B cell (primary cell): Measurements from ENCODE around the gene PNPLA6. TPM values are rescaled to one million over a fixed set of nuclear protein-coding genes. Genes with fewer than 3 reads are reported as not detected.

Experiments
- ATAC-seq: fragments of 200-7000 bp; cut with Tn5 transposase; one replicate; pipeline ENCODE4 v1.10.0; 2021; ENCODE audit warnings: low read depth, mild to moderate bottlenecking, moderate number of reproducible peaks, moderate library complexity
- CTCF ChIA-PET: fragments of 350-600 bp; sonication (Branson Sonifier 250); formaldehyde crosslinking; loops from one replicate; lab custom pipeline; 2021; ENCODE audit warnings: antibody characterized with exemption, inconsistent platforms; lab: Charles Lee
- POLR2A ChIA-PET: fragments of 350-600 bp; sonication (Branson Sonifier 250); formaldehyde crosslinking; loops from one replicate; lab custom pipeline; 2021; ENCODE audit warnings: antibody characterized with exemption; lab: Charles Lee
- DNase-seq: peaks from one replicate; pipeline ENCODE4 v3.0.0; 2013
- H2AFZ ChIP-seq: 2 replicates; pipeline ENCODE4 v1.6.1; 2012; ENCODE audit warnings: mild to moderate bottlenecking, low read depth, low read length; ENCODE audit not compliant: insufficient read depth, poor library complexity, severe bottlenecking
- H3K27ac ChIP-seq, 2 donors: 1 replicate in 1 of 2; 2 replicates in 1 of 2; pipeline ENCODE4 v1.5.1; 2012 to 2013; ENCODE audit warnings: low read length in 2 of 2, mild to moderate bottlenecking in 2 of 2, moderate library complexity in 1 of 2
- H3K27me3 ChIP-seq, 4 experiments: fragments of 200-600 bp in 1 of 4; sonication (generic) in 1 of 4; replicated peaks in 1 of 4; 1 replicate in 2 of 4; 2 replicates in 2 of 4; pipeline versions ENCODE4 v1.6.1 to v1.7.0; 2013 to 2016; ENCODE audit warnings: low read length in 3 of 4, mild to moderate bottlenecking in 2 of 4, mixed read lengths in 1 of 4, moderate library complexity in 1 of 4; ENCODE audit not compliant: insufficient read depth in 4 of 4, control insufficient read depth in 3 of 4; ENCODE audit errors: control extremely low read depth in 1 of 4
- H3K36me3 ChIP-seq, 2 experiments: replicated peaks in 1 of 2; 1 replicate in 1 of 2; 2 replicates in 1 of 2; pipeline versions ENCODE4 v1.6.1 to v1.7.1; 2013; ENCODE audit warnings: low read length in 1 of 2; ENCODE audit not compliant: insufficient read depth in 2 of 2, control insufficient read depth in 1 of 2; ENCODE audit errors: control extremely low read depth in 1 of 2, extremely low read depth in 1 of 2
- H3K4me1 ChIP-seq, 2 donors: fragments of 200-600 bp in 1 of 2; sonication (generic) in 1 of 2; 1 replicate in 1 of 2; 2 replicates in 1 of 2; pipeline versions ENCODE4 v1.5.1 to v1.6.1; 2013 to 2017; ENCODE audit warnings: low read length in 2 of 2; ENCODE audit not compliant: control insufficient read depth in 2 of 2, insufficient read depth in 2 of 2
- H3K4me2 ChIP-seq: replicated peaks from 2 replicates; pipeline ENCODE3; 2012; ENCODE audit warnings: mild to moderate bottlenecking, low read depth, low read length; ENCODE audit not compliant: poor library complexity, severe bottlenecking
- H3K4me3 ChIP-seq, 5 experiments: fragments of 200-600 bp in 1 of 5; sonication (generic) in 1 of 5; 1 replicate in 3 of 5; 2 replicates in 2 of 5; pipeline versions ENCODE4 v1.5.1 to v1.7.0; 2011 to 2016; ENCODE audit warnings: low read length in 4 of 5, mild to moderate bottlenecking in 4 of 5, low read depth in 2 of 5, control low read depth in 1 of 5, moderate library complexity in 1 of 5; ENCODE audit not compliant: insufficient read depth in 1 of 5; ENCODE audit errors: control extremely low read depth in 1 of 5, extremely low read depth in 1 of 5
- H3K79me2 ChIP-seq: fragments of 200-600 bp; sonication (generic); one replicate; pipeline ENCODE4 v1.6.0; 2016; ENCODE audit warnings: low read length; ENCODE audit not compliant: control insufficient read depth, insufficient read depth
- H3K9ac ChIP-seq: fragments of 200-600 bp; sonication (generic); 2 replicates; pipeline ENCODE4 v1.6.1; 2017; ENCODE audit warnings: mild to moderate bottlenecking, low read length, moderate library complexity
- H3K9me3 ChIP-seq, 3 donors: one replicate each; pipeline versions ENCODE4 v1.6.1 to v1.7.1; 2013; ENCODE audit warnings: low read length in 2 of 3; ENCODE audit not compliant: control insufficient read depth in 2 of 3, insufficient read depth in 1 of 3; ENCODE audit errors: control extremely low read depth in 1 of 3
- H4K20me1 ChIP-seq: 2 replicates; pipeline ENCODE4 v1.6.0; 2012; ENCODE audit warnings: mild to moderate bottlenecking, low read length; ENCODE audit not compliant: insufficient read depth, control insufficient read depth, poor library complexity, severe bottlenecking
- H3K27ac Mint-ChIP-seq: one replicate; pipeline ENCODE4 v1.8.0; 2021; ENCODE audit warnings: mixed read lengths
- H3K27me3 Mint-ChIP-seq: one replicate; pipeline ENCODE4 v1.8.0; 2021; ENCODE audit warnings: mixed read lengths
- H3K4me1 Mint-ChIP-seq: one replicate; pipeline ENCODE4 v1.8.0; 2021; ENCODE audit warnings: mixed read lengths
- H3K4me3 Mint-ChIP-seq: one replicate; pipeline ENCODE4 v1.8.0; 2021; ENCODE audit warnings: mixed read lengths
- H3K9me3 Mint-ChIP-seq: one replicate; pipeline ENCODE4 v1.8.0; 2022; ENCODE audit warnings: mixed read lengths; ENCODE audit not compliant: insufficient read depth
- EZH2 ChIP-seq: IDR thresholded peaks from 2 replicates; pipeline ENCODE4 v1.6.1; 2012; ENCODE audit warnings: borderline replicate concordance, low read depth, mild to moderate bottlenecking, moderate library complexity, low read length; ENCODE audit not compliant: insufficient read depth, poor library complexity, severe bottlenecking
- WGBS: methylation state at CpG from one replicate; pipeline ENCODE4 v1.1.5; 2013; ENCODE audit warnings: missing lambda C conversion rate; ENCODE audit not compliant: insufficient coverage; 5-methylcytosine and 5-hydroxymethylcytosine counted together
- intact Hi-C: fragments of 100-400 bp; cut with micrococcal nuclease; formaldehyde crosslinking; loops from one replicate; pipeline ENCODE4 v1.10.0; 2022
- polyA plus RNA-seq: library from polyadenylated mRNA; depleted of rRNA; stranded (reverse); fragments of >200 nt; gene quantifications from 2 replicates; pipeline ENCODE4 v1.2.3, GENCODE V29; 2012
- total RNA-seq, 2 donors: library from RNA; stranded (reverse); fragments of 120-200 nt in 1 of 2; gene quantifications; 1 replicate in 1 of 2; 2 replicates in 1 of 2; pipeline versions ENCODE4 v1.2.3 to v1.2.4, GENCODE V29; 2013 to 2022
- TF ChIP-seq, protein P1 (sequence below): fragments of 200-600 bp; IDR thresholded peaks from one replicate; pipeline ENCODE4 v1.8.0; 2022; ENCODE audit warnings: antibody characterized with exemption, mild to moderate bottlenecking

Gene PNPLA6
- total and polyA plus RNA-seq, 2 donors (not counting 1 experiment from before 2014, with no cell fraction given) = 102 to 149 TPM

DNA sequence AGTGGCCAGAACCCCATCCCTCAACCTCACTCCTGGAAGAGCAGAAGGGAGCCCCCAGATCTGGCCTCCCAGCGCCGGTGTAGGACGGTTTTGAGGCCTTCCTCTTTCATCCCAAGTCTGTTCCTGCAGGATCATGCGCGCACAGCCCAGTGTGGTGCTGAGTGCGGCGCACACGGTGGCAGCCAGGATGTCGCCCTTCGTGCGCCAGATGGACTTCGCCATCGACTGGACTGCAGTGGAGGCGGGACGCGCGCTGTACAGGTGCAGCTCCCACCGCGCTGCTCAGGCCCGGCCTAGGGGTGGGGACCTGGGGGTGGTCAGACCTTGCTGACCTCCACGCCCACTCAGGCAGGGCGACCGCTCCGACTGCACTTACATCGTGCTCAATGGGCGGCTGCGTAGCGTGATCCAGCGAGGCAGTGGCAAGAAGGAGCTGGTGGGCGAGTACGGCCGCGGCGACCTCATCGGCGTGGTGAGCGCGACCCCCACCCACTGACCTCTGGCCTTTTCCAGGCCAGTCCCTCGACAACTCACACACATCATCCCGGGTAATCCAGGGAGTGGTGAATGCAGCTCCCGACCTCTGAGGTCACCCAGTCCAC lies 14.8 kb downstream of the PNPLA6 start:
- Mint-ChIP-seq H3K4me1 (peaks cover 9% of the 10 kb centered on the region), H3K27ac (no peak overlapping the region), H3K27me3 (no peaks in the 10 kb centered on the region), H3K4me3 (no peak overlapping the region), H3K9me3 (no peaks in the 10 kb centered on the region)
- H3K4me1 ChIP-seq = peaks cover 2 to 9% of the 10 kb centered on the region in 2 donors
- H3K9ac ChIP-seq = no peak overlapping the region
- no peak overlapping the region for H3K27ac ChIP-seq
- POLR2A ChIA-PET = no interaction called here
- ATAC-seq (no peak), DNase-seq (peak; percentile 11)
- WGBS = 97% methylated on average over 41 of the region's 41 CpGs
- H3K4me2 ChIP-seq = no peak overlapping the region
- no peak overlapping the region for H3K4me3 ChIP-seq
- H4K20me1 ChIP-seq = no peaks in the 10 kb centered on the region
- CTCF ChIA-PET = interaction anchor here (1.7 kb wide), 1 partner anchor 18 kb away, joined by 6 read pairs; no protein-coding TSS in a partner anchor
- H3K36me3 ChIP-seq = peaks cover 0 to 35% of the 10 kb centered on the region in 2 experiments
- intact Hi-C loops = no loop called here
- TF ChIP-seq EZH2 = no peak
- TF ChIP-seq, protein P1, sequence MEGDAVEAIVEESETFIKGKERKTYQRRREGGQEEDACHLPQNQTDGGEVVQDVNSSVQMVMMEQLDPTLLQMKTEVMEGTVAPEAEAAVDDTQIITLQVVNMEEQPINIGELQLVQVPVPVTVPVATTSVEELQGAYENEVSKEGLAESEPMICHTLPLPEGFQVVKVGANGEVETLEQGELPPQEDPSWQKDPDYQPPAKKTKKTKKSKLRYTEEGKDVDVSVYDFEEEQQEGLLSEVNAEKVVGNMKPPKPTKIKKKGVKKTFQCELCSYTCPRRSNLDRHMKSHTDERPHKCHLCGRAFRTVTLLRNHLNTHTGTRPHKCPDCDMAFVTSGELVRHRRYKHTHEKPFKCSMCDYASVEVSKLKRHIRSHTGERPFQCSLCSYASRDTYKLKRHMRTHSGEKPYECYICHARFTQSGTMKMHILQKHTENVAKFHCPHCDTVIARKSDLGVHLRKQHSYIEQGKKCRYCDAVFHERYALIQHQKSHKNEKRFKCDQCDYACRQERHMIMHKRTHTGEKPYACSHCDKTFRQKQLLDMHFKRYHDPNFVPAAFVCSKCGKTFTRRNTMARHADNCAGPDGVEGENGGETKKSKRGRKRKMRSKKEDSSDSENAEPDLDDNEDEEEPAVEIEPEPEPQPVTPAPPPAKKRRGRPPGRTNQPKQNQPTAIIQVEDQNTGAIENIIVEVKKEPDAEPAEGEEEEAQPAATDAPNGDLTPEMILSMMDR = no peak
- H2AFZ ChIP-seq = no peak overlapping the region
- peaks cover 0 to 12% (median 0%) of the 10 kb centered on the region in 3 donors for H3K9me3 ChIP-seq
- no peaks in the 10 kb centered on the region for H3K79me2 ChIP-seq
- no peaks in the 10 kb centered on the region for H3K27me3 ChIP-seq
